Endodermal cell (in vitro differentiated cells): ENCODE measurements around the gene RRP1B. TPM values are rescaled to one million over a fixed set of nuclear protein-coding genes. Genes with fewer than 3 reads are reported as not detected.

Experiments used
- DNase-seq: peaks from one replicate; pipeline ENCODE4 v3.0.0-alpha.2; 2017
- H3K27ac ChIP-seq: 2 replicates; pipeline ENCODE4 v1.5.1; 2013; ENCODE audit warnings: mild to moderate bottlenecking, low read depth, low read length, moderate library complexity
- H3K27me3 ChIP-seq: 2 replicates; pipeline ENCODE4 v1.6.1; 2013; ENCODE audit warnings: mild to moderate bottlenecking, low read length, moderate library complexity; ENCODE audit not compliant: insufficient read depth, control insufficient read depth, poor library complexity, severe bottlenecking
- H3K36me3 ChIP-seq: 2 replicates; pipeline ENCODE4 v1.7.0; 2013; ENCODE audit warnings: mild to moderate bottlenecking, low read length, moderate library complexity; ENCODE audit not compliant: control insufficient read depth, insufficient read depth
- H3K4me1 ChIP-seq: one replicate; pipeline ENCODE4 v1.7.0; 2013; ENCODE audit warnings: low read length; ENCODE audit not compliant: control insufficient read depth, insufficient read depth
- H3K4me3 ChIP-seq: 2 replicates; pipeline ENCODE4 v1.5.1; 2013; ENCODE audit warnings: mild to moderate bottlenecking, low read length, moderate library complexity
- H3K9ac ChIP-seq: 2 replicates; pipeline ENCODE4 v1.6.1; 2013; ENCODE audit warnings: mild to moderate bottlenecking, low read length, moderate library complexity; ENCODE audit not compliant: poor library complexity, severe bottlenecking; ENCODE audit errors: extremely low read depth
- H3K9me3 ChIP-seq: 2 replicates; pipeline ENCODE4 v1.6.1; 2013; ENCODE audit warnings: mild to moderate bottlenecking, low read length, moderate library complexity; ENCODE audit not compliant: control insufficient read depth
- H3K27ac Mint-ChIP-seq: 2 replicates; pipeline ENCODE4 v1.8.0; 2020; ENCODE audit warnings: mixed read lengths
- H3K27me3 Mint-ChIP-seq: 2 replicates; pipeline ENCODE4 v1.8.0; 2021; ENCODE audit warnings: mild to moderate bottlenecking, mixed read lengths; ENCODE audit not compliant: insufficient read depth
- H3K36me3 Mint-ChIP-seq: 2 replicates; pipeline ENCODE4 v1.8.0; 2020; ENCODE audit warnings: low read depth, mixed read lengths
- H3K4me1 Mint-ChIP-seq: 2 replicates; pipeline ENCODE4 v1.8.0; 2020; ENCODE audit warnings: mixed read lengths
- H3K4me3 Mint-ChIP-seq: 2 replicates; pipeline ENCODE4 v1.8.0; 2020; ENCODE audit warnings: mild to moderate bottlenecking, moderate library complexity, mixed read lengths
- H3K9me3 Mint-ChIP-seq: 2 replicates; pipeline ENCODE4 v1.8.0; 2020; ENCODE audit warnings: mild to moderate bottlenecking, mixed read lengths
- CTCF ChIP-seq: fragments of 200-600 bp; sonication (generic); conservative IDR thresholded peaks from 2 replicates; pipeline ENCODE4 v1.5.0; 2021; ENCODE audit warnings: antibody characterized with exemption, mild to moderate bottlenecking
- WGBS, 2 experiments: methylation state at CpG; one replicate each; pipeline versions ENCODE4 v1.1.5 to v1.1.7; 2013; ENCODE audit warnings: missing lambda C conversion rate in 2 of 2, mixed read lengths in 1 of 2; ENCODE audit not compliant: insufficient coverage in 1 of 2, insufficient read length in 1 of 2; 5-methylcytosine and 5-hydroxymethylcytosine counted together
- total RNA-seq, 2 donors: library from RNA; stranded (reverse); fragmentation: NEBNext Ultra II Directional in 1 of 2; extraction: Animal tissue kit (Norgen Biotek cat#: 25700) in 1 of 2; gene quantifications; 2 replicates in 1 of 2; 3 replicates in 1 of 2; pipeline ENCODE4 v1.2.1, GENCODE V29; 2021

RRP1B gene
- total RNA-seq, 2 donors from 2014 or later, result 44.1 to 46.0 TPM

GRCh38 chr21:43632373-43632905 lies 26.9 kb upstream of the RRP1B start:
- Mint-ChIP-seq H3K27ac (no peak overlapping the region), H3K27me3 (peaks cover 2% of the 10 kb centered on the region), H3K4me3 (no peak overlapping the region), H3K4me1 (no peaks in the 10 kb centered on the region), H3K36me3 (peaks cover 13% of the 10 kb centered on the region), H3K9me3 (peaks cover 17% of the 10 kb centered on the region)
- TF ChIP-seq CTCF, result no peak
- Histone ChIP-seq H3K27ac (no peak overlapping the region), H3K27me3 (no peaks in the 10 kb centered on the region), H3K36me3 (no peaks in the 10 kb centered on the region), H3K4me3 (no peak overlapping the region), H3K4me1 (no peaks in the 10 kb centered on the region), H3K9ac (no peak overlapping the region), H3K9me3 (peaks cover 24% of the 10 kb centered on the region)
- WGBS, 2 experiments, result 61 to 80% methylated on average over 1 to 4 of the region's 5 CpGs
- no peak for DNase-seq

GRCh38 chr21:43634618-43635017 lies 24.7 kb upstream of the RRP1B start:
- Histone ChIP-seq H3K4me1 (no peaks in the 10 kb centered on the region), H3K9ac (no peak overlapping the region), H3K27me3 (no peaks in the 10 kb centered on the region), H3K36me3 (no peaks in the 10 kb centered on the region), H3K27ac (no peak overlapping the region), H3K9me3 (peaks cover 2% of the 10 kb centered on the region), H3K4me3 (no peak overlapping the region)
- no peak for DNase-seq
- H3K36me3 Mint-ChIP-seq, result no peaks in the 10 kb centered on the region
- no peak overlapping the region for H3K27ac Mint-ChIP-seq
- 90 to 94% methylated on average over 4 to 5 of the region's 5 CpGs for WGBS, 2 experiments
- H3K4me1 Mint-ChIP-seq, result no peaks in the 10 kb centered on the region
- TF ChIP-seq CTCF, result no peak
- no peak overlapping the region for H3K4me3 Mint-ChIP-seq
- peaks cover 2% of the 10 kb centered on the region for H3K27me3 Mint-ChIP-seq
- peaks cover under 1% of the 10 kb centered on the region for H3K9me3 Mint-ChIP-seq

- Mint-ChIP-seq H3K4me3 (no peak overlapping the region), H3K27ac (no peak overlapping the region), H3K36me3 (no peaks in the 10 kb centered on the region), H3K4me1 (no peaks in the 10 kb centered on the region), H3K9me3 (no peaks in the 10 kb centered on the region), H3K27me3 (no peaks in the 10 kb centered on the region)
- no peaks in the 10 kb centered on the region for H3K9me3 ChIP-seq
- no peaks in the 10 kb centered on the region for H3K4me1 ChIP-seq
- no peaks in the 10 kb centered on the region for H3K36me3 ChIP-seq
- 95 to 98% methylated on average over 4 to 7 of the region's 7 CpGs for WGBS, 2 experiments
- H3K27me3 ChIP-seq, result no peaks in the 10 kb centered on the region
- H3K4me3 ChIP-seq, result no peak overlapping the region
- no peak overlapping the region for H3K27ac ChIP-seq
- DNase-seq, result no peak
- no peak for TF ChIP-seq CTCF
- H3K9ac ChIP-seq, result no peak overlapping the region
Observed at GRCh38 chr21:43635436-43635835, 23.9 kb upstream of the RRP1B start.
